T1000 (cell line): ENCODE measurements around the gene CTPS1.

ENCODE experiments used
- DNase-seq: peaks from one replicate; lab custom pipeline; 2025; ENCODE audit warnings: mixed read lengths; lab: John Stamatoyannopoulos, UW

The CTPS1 gene

GRCh38 chr1:41023279-41023990 is 43.9 kb downstream of the CTPS1 start:
- DNase-seq: no peak

GRCh38 chr1:41024953-41025352 is 45.5 kb downstream of the CTPS1 start:
- no peak for DNase-seq

DNA sequence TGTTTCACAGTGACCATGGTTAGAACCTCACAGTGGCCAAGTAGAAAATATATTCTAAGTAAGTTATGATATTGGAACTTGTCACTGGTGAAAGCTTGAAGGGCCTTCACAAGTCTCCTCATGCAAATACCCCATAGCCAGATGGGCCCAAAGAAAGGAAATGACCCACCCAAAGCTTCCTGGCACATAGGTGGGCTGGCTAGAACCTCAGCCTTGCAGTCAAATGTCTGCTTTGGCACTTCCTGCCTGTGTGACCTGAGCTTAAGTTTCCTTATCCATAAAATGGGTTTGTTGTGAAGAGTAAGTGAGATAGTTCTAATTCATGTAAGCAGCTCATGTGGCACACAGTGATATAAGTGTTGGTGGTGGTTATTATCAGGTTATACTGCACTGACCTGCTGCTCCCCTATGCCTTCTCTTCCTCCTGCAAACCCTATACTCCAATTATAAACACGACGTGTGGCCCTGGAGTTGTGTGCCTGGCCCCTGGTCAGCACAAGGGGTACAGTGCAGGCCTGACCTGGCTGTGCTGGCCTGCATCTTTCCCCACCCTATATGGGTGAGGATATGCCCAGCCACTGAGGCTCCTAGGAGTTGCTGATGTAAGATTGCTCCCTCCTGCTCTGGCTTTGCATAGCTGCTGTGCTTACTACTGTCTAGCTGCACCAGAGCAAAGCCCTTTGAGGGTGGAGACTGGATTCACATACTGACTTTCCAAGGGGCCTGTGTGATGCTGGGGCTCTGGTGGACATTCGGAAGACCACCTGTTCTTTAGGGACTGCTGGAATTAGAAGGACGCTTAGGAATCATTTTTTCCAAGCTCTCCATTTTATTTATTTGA is 46.7 kb downstream of the CTPS1 start:
- no peak for DNase-seq

DNA sequence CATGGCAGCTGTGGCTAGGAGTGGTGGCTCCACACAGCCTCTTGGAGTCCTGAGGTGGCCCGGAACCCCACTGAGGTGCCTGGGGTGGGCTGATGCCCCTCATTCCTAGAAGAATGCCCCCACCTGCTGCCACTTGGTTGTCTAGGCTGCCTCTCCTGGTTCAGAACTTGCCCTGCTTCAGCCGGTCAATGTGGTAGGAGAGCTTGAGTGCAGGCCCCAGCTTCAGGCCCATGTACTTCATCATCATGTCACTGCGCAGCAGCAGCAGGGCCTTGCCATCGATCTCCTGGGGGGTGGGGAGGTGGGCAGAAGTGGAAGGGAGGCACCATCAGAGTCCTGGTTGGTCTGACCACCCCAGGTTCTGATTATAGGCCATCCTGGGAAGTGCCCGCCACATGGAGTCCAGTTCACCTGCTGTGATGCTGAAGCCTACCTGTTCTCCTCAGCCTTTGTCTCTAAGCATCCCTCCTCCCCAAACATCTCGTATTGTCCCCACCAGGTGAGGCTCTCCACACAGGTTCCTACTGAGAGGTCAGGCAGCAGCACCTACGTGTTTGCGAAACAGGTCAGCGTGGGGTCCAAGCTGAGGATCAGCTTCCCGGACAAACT is 48.6 kb downstream of the CTPS1 start:
- DNase-seq: no peak

DNA sequence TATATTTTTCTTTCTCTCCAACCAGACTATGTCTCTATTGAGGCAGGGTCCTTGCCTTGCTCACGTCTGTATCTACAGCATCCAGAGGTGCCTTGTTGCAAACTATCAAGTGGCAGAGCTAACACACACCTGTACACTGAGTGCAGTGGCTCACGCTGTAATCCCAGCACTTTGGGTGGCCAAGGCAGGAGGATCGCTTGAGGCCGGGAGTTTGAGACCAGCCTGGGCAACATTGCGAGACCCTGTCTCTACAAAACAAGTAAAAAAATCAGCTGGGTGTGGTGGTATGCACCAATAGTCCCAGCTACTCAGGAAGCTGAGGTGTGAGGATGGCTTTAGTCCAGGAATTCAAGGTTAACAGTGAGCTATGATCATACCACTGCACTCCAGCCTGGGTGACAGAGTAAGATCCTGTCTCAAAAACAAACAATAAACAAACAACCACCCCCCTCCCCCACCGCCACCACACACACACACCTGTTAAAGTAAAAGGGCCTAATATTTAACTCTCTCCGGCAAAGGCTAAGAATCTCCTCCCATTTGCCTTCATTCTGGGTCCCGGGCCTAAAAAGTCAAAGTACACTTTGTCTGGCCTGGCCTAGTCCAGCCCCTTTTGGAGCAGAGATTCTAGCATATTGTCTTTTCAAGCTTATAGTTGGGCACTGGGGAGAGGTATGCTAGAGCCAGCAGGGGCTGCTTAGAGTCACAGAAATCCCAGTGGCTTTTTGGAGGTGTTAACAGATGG is 51.5 kb downstream of the CTPS1 start:
- no peak for DNase-seq

DNA sequence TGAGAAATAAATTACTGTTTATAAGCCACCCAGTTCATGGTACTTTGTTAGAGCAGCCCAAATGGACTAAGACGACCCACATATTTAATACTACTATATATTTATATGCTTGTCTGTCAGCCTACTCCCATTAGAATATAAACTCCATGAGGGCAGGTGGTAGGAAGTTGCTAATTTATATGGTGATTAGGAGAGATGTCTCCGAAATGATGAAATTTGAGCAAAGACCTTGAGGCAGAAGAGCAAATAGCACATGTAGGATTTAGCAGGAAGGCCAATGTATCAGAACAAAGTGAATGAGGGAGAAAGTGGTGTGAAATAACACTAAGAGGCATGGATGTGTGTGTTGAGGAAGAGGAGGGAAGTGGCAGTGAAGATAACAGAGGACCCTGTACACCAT is 52.7 kb downstream of the CTPS1 start:
- DNase-seq: no peak

- no peak for DNase-seq
Measured at GRCh38 chr1:41033272-41033671, 53.8 kb downstream of the CTPS1 start.

DNA sequence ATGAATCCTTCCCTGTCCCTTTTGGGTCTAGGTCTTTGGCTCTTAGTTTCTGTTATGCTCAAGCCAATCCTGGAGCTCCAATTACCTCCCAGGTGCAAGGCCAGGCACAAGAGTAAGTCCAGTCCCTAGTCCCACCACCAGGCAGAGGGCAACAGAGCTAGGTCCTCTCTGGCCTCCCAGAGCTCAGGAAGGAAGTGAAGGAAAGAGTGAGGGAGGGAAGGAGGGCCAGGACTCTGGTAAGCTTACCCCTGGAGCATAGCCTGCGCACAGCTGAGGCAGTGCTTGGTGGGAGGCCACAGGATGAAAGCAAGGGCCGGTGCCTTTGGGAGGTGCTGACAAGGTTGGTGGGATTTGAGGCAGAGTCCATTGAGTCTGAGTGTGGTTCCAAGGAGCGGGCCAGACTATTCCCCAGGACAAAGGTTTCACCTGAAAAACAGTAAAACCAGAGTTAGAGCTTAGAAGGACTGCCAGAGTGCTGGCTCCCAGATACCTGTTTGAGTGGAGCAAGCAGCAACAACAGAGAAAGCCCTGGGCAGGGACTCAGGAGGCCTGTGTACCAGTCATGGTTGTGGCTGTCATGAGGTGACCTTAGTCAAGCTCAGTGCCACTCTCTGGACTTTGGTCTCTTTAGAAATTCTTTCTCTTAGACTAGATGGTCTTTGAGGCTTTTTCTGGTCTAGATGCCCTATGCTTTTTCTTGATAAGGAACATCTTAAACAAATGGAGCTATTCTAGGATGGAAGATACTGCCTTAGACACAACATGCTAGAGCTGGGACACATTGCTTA is 57.8 kb downstream of the CTPS1 start:
- no peak for DNase-seq

- DNase-seq: no peak
Measured at GRCh38 chr1:41038110-41038509, 58.6 kb downstream of the CTPS1 start.

GRCh38 chr1:41041614-41042270 is 62.2 kb downstream of the CTPS1 start:
- DNase-seq: no peak

GRCh38 chr1:41044187-41044586 is 64.7 kb downstream of the CTPS1 start:
- DNase-seq: no peak

- DNase-seq: no peak
Measured at GRCh38 chr1:41045740-41046139, 66.2 kb downstream of the CTPS1 start.

DNA sequence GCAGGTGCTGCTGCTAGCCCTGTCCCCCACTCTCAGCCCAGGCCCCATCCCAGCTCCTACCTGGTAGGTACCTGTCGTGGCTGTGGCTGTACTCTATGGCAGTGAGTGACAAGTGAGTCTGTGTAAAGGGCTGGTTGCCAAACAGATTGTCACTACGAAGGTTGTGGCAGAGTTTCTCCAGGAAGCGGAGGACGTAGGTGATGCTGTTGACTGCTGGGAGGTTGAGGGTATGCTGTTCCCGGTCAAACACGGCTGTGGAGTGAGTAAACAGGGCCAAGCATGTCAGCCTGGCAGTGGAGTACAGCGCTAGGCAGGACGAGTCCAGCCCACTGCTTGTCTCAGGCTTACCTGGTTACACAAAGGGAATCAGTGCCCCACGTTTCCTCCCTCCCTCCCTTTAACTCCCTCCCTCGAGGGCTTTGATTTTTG is 66.9 kb downstream of the CTPS1 start:
- DNase-seq: no peak

DNA sequence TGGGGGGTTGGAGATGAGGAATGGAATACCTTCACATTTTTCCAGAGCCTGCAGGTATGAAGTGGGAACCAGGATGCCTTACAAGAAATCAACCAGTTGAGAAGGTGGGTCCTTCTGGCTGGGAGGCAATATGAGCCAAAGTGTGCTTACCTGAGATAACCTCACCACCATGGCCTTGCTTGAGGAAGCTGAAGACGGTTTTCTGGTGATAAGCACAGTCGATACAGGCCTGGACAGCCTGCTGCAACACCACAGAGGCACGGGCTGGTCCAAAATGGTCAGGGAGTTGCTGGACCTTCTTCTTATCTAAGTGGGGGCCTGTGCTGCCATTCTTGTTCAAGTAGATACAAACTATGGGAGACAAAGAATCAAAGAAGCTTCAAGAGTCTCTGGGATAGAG is 69.0 kb downstream of the CTPS1 start:
- no peak for DNase-seq

DNA sequence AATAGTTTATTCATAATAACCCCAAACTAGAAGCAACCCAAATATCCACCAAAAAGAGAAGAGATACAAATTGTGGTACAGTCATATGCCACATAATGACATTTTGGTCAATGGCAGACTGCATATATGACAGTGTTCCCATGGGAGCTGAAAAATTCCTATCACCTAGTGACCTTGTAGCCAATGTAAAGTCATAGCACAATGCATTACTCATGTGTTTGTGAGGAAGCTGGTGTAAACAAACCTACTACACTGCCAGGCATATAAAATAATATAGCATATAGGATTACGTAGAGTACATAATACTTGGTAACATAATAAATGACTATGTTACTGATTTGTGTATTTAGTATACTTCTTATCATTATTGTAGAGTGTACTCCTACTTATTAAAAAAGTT is 71.5 kb downstream of the CTPS1 start:
- DNase-seq: no peak

- no peak for DNase-seq
Measured at GRCh38 chr1:41053316-41053715, 73.8 kb downstream of the CTPS1 start.

GRCh38 chr1:41056907-41057306 is 77.4 kb downstream of the CTPS1 start:
- DNase-seq: no peak
